HG03066 (cell line): ENCODE data around the gene BRD3OS.

Experiments
- ATAC-seq: cut with Tn5 transposase; IDR thresholded peaks from one replicate; pipeline ENCODE4 v1.9.1; 2021; ENCODE audit warnings: low read depth; ENCODE audit not compliant: unreplicated experiment

The BRD3OS gene, protein sequence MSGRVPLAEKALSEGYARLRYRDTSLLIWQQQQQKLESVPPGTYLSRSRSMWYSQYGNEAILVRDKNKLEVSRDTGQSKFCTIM

DNA sequence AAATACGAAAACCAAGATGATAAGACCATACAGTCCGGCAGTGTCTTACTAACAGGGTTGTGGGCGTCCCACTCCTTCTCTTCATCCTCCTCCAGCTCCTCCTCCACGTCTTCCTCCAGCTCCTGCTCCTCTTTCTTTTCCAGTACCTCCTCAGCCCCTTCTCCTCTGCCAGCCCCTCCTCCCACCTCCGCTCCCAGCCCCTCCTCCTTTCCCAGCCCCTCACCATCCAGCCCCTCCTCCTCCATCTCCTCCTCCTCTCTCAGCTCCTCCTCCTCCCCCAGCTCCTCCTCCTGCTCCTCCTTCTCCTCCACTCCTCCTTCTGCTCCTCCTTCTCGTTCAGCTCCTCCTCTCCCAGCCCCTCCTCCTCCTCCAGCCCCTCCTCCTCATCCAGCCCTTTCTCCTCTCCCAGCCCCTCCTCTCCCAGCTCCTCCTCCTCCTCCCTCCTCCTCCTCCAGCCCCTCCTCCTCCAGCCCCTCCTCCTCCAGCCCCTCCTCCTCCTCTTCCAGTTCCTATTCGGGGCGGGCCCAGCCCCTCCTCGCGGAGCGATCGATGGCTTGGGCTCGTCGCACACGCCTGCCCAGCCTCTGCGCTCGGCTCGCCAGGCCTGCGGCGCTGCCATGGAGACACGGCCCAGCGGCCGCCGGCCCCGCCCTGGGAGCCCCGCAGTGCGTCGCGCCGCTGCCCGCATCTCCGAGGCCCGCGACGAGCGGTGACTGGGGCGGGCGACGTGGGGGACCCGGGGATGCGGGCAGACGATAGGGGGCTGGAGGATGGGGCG lies at the start of gene BRD3OS:
BRD3OS (plus strand) TSS at position 654 of the 778 bp plus-strand sequence. CDS start 1,267 bp downstream, outside the sequence.
- ATAC-seq = peak; percentile 75

DNA sequence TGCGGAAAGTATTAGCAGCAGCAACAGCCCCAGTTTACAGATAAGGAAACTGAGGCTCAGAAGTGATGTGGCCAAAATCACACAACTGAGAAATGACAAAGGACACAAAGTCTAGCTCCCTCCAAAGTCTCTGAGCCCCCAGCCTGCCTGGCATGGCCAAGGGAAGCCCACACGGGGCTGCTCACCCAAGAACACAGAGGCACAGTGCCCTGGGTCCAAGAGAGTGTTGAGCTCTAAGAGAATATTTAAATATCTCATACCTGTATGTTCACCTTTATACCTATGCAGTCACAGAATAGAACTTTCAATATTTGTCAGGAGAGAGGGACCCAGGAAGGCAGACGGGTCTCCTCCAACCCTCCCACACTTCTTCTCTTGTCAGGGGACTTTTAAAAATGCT lies 49.8 kb upstream of the BRD3OS start:
- ATAC-seq = no peak

DNA sequence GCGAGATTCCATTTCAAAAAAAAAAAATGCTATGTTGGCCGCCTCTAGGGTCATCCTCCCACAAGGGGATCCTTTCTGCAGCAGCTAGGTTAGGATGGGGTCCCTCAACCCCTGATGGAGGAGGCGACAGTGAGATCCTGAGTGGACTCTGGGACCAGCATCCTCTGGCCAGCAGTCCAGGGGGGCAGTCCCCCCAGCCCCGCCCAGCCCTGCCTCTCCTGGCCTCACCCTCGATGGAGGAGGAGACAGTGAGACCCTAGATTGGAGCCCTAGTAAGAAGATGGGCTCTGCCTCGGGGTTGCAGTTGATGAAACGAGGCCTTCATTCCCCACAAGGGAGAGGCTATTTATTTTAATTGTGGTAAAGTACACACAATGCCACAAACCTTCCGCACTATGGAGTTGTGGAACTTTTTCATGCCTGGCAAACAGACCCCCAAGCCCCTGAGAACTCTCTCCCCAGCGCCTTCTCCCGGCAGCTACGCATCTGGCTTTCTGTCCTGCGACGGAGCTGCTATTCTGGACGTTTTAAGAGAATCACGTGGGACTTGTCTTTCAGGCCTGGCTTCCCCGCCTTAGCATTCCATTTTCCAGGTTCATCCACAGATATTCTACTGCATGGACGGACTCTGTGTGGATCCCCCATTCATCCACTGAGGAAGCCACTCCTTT lies 49.0 kb upstream of the BRD3OS start:
- ATAC-seq = no peak

DNA sequence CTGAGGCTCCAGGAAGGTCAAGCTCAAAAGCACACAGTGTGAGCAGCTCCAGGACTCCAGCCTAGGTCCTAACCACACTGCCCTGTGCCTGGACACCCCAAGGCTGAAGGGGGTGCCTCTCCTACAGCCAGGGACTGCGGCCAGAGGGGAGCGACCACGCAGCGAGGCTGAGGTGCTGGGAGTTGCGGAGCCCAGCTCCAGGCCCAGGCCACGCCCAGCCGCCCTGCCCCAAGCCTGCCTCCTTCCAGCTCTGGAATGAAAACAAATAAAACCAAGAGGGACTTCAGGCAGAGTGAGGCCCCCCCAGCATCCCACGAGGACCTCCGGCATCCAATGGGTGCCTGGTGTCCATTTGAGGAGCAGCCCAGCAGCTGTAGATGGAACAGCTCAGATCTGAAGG lies 48.4 kb upstream of the BRD3OS start:
- no peak for ATAC-seq

DNA sequence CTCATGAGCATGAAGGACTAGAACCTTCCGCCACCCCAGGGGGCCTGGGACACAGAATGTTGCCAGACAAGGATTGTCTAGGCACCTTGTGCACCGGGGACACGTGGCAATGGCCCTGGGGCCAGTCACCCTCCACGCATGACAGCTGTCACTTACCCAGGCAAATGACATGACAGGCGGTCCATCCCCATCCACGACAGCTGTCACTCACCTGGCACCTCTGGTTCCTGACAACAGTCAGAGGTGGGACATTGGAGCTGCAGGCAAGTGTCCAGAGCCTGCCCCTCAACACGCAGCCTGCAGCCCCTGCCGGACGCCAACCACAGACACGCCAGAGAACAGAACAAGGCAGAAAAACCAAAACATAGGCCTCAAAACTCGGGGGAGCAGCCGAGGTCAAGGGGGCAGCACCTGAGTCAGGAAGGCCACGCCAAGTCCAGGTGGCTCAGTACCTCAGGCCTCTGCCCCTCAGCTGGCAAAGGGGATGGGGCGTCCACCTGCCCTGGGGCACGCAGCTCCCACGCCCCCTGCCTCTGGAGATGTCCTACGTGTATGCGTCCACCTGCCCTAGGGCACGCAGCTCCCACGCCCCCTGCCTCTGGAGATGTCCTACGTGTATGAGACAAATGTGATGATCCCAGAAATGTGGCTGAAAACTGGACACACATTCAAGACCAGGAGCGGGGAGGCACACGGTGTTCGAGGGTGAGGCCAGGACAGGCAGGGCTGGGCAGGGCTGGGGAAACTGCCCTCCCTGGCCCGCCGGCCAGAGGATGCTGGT lies 47.7 kb upstream of the BRD3OS start:
- ATAC-seq = no peak

DNA sequence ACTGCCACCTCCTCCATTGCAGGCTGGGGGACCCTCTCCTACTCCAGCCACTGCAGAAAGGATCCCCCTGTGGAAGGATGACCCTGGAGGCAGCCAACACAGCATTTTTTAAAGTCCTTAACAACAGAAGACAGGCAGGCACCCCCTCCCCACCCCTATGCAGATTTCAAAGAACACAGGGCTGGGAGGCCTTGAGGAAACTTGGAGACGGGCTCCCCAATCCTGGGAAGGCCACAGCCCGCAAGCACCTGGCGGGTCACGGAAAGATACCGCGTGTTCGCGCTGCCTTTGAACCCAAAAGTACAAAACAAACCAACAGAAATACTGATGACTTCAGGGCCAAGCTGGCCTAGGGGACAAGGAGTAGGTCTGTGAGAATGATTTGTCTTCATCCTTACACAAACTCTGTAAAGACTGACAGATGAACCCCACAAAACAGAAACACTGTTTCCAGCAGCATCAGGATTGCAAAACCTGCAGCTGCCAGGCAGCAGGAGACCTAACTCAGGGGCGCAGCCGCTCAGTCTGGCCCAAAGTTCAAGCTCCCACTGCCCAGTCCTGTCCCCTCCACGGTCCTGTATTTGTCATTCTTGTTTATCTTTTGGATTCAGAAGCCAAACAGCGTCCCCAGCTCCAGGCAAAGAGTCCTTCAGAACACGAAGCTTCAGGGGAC lies 46.9 kb upstream of the BRD3OS start:
- no peak for ATAC-seq

DNA sequence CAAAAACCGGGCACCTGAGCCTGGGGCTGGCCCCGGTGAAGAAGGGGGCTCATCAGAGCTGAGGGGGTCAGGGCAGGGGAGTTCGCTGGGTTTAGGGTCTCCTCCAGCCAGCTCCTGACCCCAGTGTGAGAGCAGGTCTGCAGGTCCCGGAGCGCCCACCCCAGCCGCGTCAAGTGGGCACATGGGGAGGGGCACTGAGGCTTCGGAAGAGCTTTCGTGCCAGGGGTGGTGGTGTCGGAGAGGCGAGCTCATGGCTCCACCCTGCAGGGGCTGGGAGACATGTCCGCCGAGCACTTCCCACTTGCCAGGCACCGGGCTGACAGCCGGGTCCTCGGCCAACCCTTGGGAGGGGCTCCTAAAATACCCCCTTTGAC lies 46.4 kb upstream of the BRD3OS start:
- no peak for ATAC-seq

DNA sequence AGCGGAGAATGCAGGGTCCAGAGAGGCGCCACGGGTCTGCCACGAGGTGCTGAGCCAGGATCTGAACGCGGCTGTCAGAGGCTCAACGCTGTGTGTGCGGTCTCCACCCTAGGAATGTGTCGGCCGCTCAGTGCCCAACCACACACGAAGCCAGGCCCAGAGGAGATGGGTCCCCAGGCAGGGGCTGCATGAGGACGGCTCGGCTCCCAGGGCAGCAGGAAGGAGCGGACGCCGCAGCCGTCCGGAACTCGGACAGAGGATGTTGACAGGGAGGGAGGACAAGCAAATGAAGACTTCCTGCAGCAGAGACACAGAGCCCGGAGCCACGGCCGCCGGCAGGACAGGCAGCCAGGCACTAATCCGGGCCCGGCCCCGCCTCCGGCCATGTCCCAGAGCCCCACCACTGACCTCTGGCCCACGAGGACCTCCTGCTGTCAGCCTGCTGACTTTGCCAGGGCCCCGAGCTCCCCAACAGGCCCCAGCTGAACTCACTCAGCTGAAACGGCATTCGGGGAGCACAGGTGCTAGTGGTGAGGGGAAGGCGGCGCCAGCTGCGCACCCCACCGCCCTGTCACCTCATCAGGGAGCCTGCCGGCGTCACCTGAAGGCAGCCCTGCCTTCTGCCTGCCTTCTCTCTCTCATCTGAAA lies 45.9 kb upstream of the BRD3OS start:
- ATAC-seq = peak; percentile 60

DNA sequence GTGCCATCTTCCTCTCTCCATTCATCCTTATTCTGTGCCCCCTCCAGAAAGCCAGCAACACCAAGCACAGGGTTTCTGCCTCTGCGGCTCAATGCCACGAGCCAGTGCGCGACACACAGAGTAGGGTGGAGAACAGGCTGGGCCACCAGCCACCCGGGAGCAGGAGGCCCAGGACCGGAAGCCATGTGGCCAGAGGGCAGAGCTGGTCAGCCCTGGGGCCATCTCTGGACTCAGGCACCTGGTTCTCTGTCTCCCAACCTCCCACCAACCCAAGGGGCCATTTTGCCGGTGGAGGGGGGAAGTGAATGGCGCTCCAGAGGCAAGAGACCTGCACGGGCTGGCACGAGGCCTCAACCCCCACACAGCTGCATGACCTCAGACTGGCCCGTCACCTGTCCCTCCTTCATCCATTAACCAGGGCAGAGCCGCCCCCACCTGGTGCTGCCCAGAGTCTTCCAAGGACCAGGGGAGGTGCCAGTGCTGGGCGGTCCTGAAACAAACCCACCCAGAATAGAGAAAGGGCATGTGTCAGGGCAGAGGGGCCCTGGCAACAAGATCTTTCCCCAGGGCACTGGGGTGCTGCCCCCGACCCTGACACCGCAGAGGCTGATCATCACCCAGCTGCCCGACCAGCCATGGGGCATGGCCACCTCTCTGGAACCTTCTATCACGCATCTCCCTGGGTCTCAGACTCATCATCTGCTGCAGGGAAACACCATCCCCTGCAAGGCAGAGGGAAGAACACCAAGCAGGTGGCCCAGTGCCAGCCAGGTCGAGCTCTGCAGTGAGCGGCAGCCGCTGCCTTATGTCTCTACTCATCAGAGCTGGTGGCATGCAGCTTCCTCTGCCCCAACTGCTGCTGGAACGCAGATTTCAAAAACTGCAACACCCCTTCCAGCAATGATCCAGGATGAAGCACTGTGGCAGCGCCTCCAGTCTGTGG lies 45.1 kb upstream of the BRD3OS start:
- ATAC-seq = peak; percentile 33

DNA sequence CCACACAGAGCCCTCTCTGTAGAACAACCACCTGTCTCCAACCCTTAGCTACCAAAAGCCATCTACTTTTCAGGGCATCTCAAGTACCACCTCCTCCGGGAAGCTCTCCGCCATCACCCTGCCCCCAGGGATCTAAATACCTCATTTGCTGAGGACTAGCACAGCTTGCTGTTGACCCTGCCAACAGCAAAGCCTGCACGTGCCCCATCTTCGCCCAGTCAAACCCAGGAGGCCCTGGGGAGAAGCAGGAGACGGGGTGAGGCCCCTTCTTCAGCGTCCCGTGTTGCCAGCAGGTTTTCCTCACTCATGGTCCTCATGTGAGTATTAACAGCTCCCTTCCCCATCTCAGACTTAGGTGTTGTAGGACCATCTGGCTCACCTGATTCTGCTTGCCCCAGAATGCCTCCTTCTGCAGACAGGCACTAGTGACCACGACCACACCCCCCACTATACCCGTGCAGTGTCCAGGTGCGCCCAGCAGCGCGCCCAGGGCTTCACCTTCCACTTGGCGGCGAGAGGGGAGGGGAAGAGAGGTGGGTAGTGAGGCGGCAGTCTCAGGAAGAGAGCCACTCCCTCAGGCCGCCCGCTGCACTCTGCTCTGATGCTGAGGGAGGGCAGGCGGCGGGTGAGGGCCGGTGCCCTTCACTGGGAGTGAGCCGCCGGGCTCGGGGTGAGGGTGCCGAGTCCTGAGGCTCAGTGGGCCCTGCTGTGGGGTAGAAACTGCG lies 44.3 kb upstream of the BRD3OS start:
- no peak for ATAC-seq

DNA sequence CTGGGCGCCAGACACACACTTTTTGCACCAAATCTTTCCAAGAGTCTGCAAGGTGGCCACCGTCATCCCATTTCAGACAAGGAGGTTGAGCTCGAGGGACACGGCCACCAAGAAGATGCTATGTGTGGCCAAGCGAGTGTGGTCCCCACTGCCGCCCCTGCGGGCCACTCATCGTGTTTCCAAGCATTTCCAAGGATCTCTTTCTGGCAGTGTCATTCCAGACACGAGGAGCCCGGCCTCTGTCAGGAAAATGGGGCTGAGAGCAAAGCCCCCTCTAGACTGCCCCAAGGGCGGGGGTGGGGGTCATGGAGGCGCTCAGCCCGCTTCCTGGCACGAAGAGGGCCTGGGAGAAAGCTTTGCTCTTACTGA lies 43.7 kb upstream of the BRD3OS start:
- ATAC-seq = no peak

DNA sequence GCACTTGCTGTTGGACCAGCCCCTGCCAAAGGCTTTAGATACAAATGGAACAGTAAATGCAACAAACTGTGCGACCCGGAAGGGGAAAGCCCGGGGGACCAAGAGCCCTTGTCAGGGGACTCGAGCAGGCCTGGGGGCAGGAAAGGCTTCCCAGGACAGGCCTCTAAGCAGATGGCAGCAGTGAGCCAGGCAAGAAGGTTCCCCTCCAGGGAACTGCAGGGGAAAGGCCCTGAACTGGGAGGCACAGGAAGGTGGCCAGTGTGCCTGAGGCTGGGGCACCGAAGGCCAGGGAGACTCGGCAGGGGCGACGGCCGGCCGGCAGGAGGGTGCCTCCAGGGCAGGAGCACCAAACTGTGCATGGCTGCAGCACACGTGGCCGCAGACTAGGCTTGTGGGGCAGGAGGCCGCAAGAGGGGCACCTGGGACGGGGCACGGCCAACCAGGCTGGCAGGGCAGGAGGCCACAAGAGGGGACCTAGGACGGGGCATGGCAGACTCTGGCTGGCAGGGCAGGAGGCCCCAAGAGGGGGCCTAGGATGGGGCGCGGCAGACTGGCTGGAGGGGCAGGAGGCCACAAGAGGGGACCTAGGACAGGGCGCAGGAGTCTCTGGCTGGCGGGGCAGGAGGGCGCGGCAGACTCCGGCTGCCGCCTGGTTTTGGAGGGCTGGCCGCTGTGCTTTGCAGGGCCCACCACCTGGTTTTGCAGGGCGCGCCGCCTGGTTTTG lies 43.2 kb upstream of the BRD3OS start:
- ATAC-seq = no peak

DNA sequence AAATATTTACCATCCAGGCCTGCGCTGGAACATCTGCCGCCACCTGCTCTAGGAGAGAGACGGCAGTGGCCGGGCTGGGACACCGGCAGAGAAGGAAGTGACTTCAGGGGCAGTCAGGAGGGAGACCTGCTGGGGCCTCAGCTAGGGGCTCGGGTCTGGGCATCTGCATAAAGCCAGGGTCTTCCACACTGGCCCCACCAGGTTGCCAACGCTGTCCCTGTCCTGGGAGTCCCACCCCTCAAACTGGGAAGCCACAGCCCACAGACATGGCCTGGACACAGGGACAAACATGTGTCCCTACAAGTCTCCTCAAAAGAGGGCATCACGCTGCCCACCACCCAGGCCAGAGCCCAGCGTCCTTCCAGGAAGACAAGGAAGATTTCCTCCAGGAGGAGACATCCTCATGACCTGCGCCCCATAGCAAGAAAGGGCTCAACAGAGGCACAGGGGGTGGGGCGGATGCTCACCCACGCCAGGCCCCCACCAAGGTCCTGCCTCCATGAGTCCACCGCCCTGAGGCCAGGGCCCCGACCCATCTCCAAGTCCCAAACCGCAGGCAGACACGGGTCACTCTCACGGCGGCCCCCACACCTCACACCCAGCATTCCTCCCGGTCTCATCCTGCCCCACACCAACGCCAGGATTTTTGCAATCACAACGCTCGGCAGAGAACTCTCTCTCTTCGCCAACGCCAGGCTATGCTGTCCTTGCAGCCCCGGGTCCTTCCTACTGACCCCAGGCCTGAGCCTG lies 42.1 kb upstream of the BRD3OS start:
- ATAC-seq = no peak

DNA sequence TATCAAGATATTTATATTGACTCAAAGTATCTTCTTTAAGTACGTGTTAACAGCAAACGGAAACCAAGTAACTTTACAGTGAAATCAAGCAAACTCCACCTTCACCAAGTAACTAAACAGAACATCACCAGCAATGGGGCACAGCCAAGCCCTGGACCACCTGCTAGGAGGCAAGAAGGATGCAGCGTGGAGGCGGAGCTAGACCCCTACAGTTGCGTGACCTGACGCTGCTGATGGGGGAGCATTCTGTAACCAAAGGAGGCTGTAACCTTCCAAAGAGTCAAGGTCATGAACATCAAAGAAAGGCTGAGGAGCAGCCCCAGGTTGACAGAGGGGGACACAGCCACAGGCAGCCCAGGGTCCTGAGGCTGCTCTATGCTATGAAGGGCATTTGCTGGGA lies 39.2 kb upstream of the BRD3OS start:
- ATAC-seq = no peak

DNA sequence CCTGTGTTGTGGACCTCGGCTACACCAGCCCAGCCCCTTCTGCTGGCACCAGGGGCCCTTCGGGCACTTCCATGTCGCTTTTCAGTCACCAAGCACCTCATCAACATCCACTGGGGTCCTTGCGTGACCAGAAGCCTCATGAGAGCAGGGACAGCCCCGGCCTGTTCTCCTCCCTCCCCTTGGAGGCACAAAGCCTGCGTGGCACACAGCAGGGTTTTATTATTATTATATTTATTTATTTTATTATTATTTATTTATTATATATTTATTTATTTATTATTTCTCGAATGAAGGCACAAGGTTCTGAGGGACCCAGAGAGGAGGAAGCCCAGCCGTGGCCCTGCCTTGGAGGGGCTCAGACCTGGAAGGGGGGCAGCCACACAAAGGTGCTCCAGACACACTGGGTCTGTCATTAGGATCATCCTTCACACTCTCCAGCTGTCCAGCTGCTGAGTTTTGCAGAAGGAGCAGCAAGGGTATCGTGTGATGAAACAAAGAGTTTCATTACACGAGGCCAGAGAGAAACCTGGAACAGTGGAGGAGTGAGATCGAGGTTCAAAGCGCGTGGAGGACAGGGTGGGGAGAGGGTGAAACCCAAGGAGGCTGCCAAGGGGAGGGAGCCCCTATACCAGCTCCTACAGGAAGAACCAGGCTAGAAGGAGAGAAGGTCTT lies 38.4 kb upstream of the BRD3OS start:
- no peak for ATAC-seq

DNA sequence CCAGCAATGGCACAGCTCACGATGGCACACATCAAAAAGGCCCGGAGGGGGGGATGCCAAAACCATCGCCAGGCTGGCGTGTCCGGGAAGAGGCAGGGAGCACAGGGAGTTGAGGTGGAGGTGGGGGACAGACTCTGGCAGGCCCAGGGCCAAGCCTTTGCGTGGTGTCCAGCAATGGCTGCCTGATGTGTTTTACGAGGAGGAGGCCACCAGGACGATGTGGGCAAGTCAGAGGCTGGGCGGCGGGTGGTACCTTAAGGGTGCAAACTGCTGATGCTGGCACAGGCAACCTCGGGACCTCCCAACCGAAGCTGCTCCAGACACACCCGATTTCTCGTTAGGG lies 37.9 kb upstream of the BRD3OS start:
- ATAC-seq = no peak
